Kidney (tissue), 22 donors: ENCODE results near the gene UXT. TPM values are rescaled to one million over a fixed set of nuclear protein-coding genes. Genes with fewer than 3 reads are reported as not detected.

ENCODE experiments used
- DNase-seq, 5 donors: peaks; one replicate each; pipeline ENCODE4 v3.0.0-alpha.2; 2013 to 2020
- FAIRE-seq: peaks from 2 replicates; lab custom pipeline; 2012; peaks lifted over from hg19 to GRCh38; lab: Jason Lieb, UNC
- H3K27ac ChIP-seq, 2 donors: one replicate each; pipeline ENCODE4 v1.7.0; 2013; ENCODE audit warnings: low read depth in 2 of 2, low read length in 2 of 2, inconsistent platforms in 1 of 2
- H3K27me3 ChIP-seq: one replicate; pipeline ENCODE4 v1.7.1; 2013; ENCODE audit warnings: low read length, inconsistent platforms; ENCODE audit not compliant: control insufficient read depth, insufficient read depth
- H3K36me3 ChIP-seq, 3 donors: one replicate each; pipeline versions ENCODE4 v1.7.0 to v1.7.1; 2013; ENCODE audit warnings: low read length in 3 of 3, control low read depth in 1 of 3, inconsistent platforms in 1 of 3; ENCODE audit not compliant: insufficient read depth in 3 of 3, control insufficient read depth in 2 of 3
- H3K4me1 ChIP-seq, 3 donors: one replicate each; pipeline versions ENCODE4 v1.7.0 to v1.7.1; 2013; ENCODE audit warnings: low read length in 3 of 3, inconsistent platforms in 1 of 3, low read depth in 1 of 3; ENCODE audit not compliant: control insufficient read depth in 2 of 3, insufficient read depth in 2 of 3
- H3K4me3 ChIP-seq, 3 donors: one replicate each; pipeline versions ENCODE4 v1.7.0 to v1.8.1; 2013; ENCODE audit warnings: low read length in 3 of 3, control low read depth in 1 of 3, inconsistent platforms in 1 of 3
- H3K9ac ChIP-seq, 3 donors: one replicate each; pipeline versions ENCODE4 v1.7.0 to v1.7.1; 2013; ENCODE audit warnings: low read length in 3 of 3, control low read depth in 1 of 3, inconsistent platforms in 1 of 3
- H3K9me3 ChIP-seq, 3 donors: one replicate each; pipeline versions ENCODE4 v1.7.0 to v1.7.1; 2013; ENCODE audit warnings: low read length in 3 of 3, control low read depth in 1 of 3, inconsistent platforms in 1 of 3; ENCODE audit not compliant: control insufficient read depth in 2 of 3, insufficient read depth in 1 of 3
- intact Hi-C: fragments of 100-400 bp; cut with DNase I; formaldehyde crosslinking; loops from one replicate; pipeline ENCODE4 v1.11.1; 2022
- long read RNA-seq, 10 donors: library from polyadenylated mRNA in 1 of 10; unstranded in 1 of 10; transcript quantifications; one replicate each; pipeline ENCODE4 v2.0.0 and lab custom pipeline, GENCODE V29; 2021 to 2026
- polyA plus RNA-seq: library from polyadenylated mRNA; stranded (reverse); fragments of 350-450 nt; fragmentation: Illumina TruSeq; extraction: RNeasy Lipid Tissue Mini Kit (QIAGEN cat#74804); gene quantifications from one replicate; pipeline ENCODE4 v1.2.3, GENCODE V29; 2014; ENCODE audit warnings: low read depth, low replicate concordance; ENCODE audit not compliant: insufficient read depth
- total RNA-seq: library from RNA; stranded (reverse); fragmentation: NEBNext Ultra II Directional; extraction: Animal tissue kit (Norgen Biotek cat#: 25700); gene quantifications from one replicate; pipeline ENCODE4 v1.2.1, GENCODE V29; 2021
- TF ChIP-seq, protein P1 (sequence below): IDR thresholded peaks from 3 replicates; pipeline ENCODE4 v1.5.1; 2012; ENCODE audit warnings: mild to moderate bottlenecking, moderate library complexity, borderline replicate concordance; ENCODE audit not compliant: insufficient read depth; ENCODE audit errors: extremely low read depth
- donor health status: control.
- donor health status: control.
- donor health status: control.
- donor health status: control.
- donor health status: control.
- donor health status: DM: yes; HTN: yes; CAD: no.
- donor health status: Normal renal cell carcinoma (clear cell type).

UXT gene, protein sequence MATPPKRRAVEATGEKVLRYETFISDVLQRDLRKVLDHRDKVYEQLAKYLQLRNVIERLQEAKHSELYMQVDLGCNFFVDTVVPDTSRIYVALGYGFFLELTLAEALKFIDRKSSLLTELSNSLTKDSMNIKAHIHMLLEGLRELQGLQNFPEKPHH
- total RNA-seq (88.0 TPM), polyA plus RNA-seq (210 TPM)
- long read RNA-seq, donor 1, transcript UXT-201 (7 exons, 574 nt): major isoform, 38 of 70 reads
- long read RNA-seq, donor 1, transcript UXT-202 (6 exons, 701 nt): minor isoform, 21 of 70 reads
- long read RNA-seq, donor 1, partial matches to known transcripts: 6 of 70 reads
- long read RNA-seq, donor 1, other reads (novel, unspliced or antisense): 0 of 70 reads
- long read RNA-seq, donor 2, transcript UXT-201 (7 exons, 574 nt): major isoform, 60 of 96 reads
- long read RNA-seq, donor 2, transcript UXT-202 (6 exons, 701 nt): minor isoform, 34 of 96 reads
- long read RNA-seq, donor 2, partial matches to known transcripts: 0 of 96 reads
- long read RNA-seq, donor 2, other reads (novel, unspliced or antisense): 0 of 96 reads
- long read RNA-seq, donor 3, transcript UXT-201 (7 exons, 574 nt): major isoform, 56 of 89 reads
- long read RNA-seq, donor 3, transcript UXT-202 (6 exons, 701 nt): minor isoform, 18 of 89 reads
- long read RNA-seq, donor 3, transcript UXT-204 (3 exons, 476 nt): minor isoform, 6 of 89 reads
- long read RNA-seq, donor 3, partial matches to known transcripts: 6 of 89 reads
- long read RNA-seq, donor 3, other reads (novel, unspliced or antisense): 0 of 89 reads
- long read RNA-seq, donor 4, transcript UXT-202 (6 exons, 701 nt): minor isoform, 21 of 59 reads
- long read RNA-seq, donor 4, transcript UXT-201 (7 exons, 574 nt): major isoform, 38 of 59 reads
- long read RNA-seq, donor 4, partial matches to known transcripts: 0 of 59 reads
- long read RNA-seq, donor 4, other reads (novel, unspliced or antisense): 0 of 59 reads
- long read RNA-seq, donor 5, transcript UXT-201 (7 exons, 574 nt): minor isoform, 5 of 11 reads
- long read RNA-seq, donor 5, transcript UXT-202 (6 exons, 701 nt): major isoform, 6 of 11 reads
- long read RNA-seq, donor 5, partial matches to known transcripts: 0 of 11 reads
- long read RNA-seq, donor 5, other reads (novel, unspliced or antisense): 0 of 11 reads
- long read RNA-seq, donor 6, transcript UXT-202 (6 exons, 701 nt): minor isoform, 64 of 245 reads
- long read RNA-seq, donor 6, transcript UXT-201 (7 exons, 574 nt): major isoform, 154 of 245 reads
- long read RNA-seq, donor 6, transcript UXT-204 (3 exons, 476 nt): minor isoform, 9 of 245 reads
- long read RNA-seq, donor 6, partial matches to known transcripts: 9 of 245 reads
- long read RNA-seq, donor 6, other reads (novel, unspliced or antisense): 5 of 245 reads
- long read RNA-seq, donor 7, transcript UXT-202 (6 exons, 701 nt): minor isoform, 14 of 37 reads
- long read RNA-seq, donor 7, transcript UXT-201 (7 exons, 574 nt): major isoform, 19 of 37 reads
- long read RNA-seq, donor 7, partial matches to known transcripts: 0 of 37 reads
- long read RNA-seq, donor 7, other reads (novel, unspliced or antisense): 3 of 37 reads
- long read RNA-seq, donor 8, transcript UXT-201 (7 exons, 574 nt): major isoform, 42 of 66 reads
- long read RNA-seq, donor 8, transcript UXT-202 (6 exons, 701 nt): minor isoform, 22 of 66 reads
- long read RNA-seq, donor 8, partial matches to known transcripts: 0 of 66 reads
- long read RNA-seq, donor 8, other reads (novel, unspliced or antisense): 0 of 66 reads
- long read RNA-seq, donor 9, transcript UXT-202 (6 exons, 701 nt): minor isoform, 9 of 38 reads
- long read RNA-seq, donor 9, transcript UXT-201 (7 exons, 574 nt): major isoform, 27 of 38 reads
- long read RNA-seq, donor 9, partial matches to known transcripts: 0 of 38 reads
- long read RNA-seq, donor 9, other reads (novel, unspliced or antisense): 0 of 38 reads
- long read RNA-seq, donor 10, transcript UXT-204 (3 exons, 476 nt): minor isoform, 8 of 90 reads
- long read RNA-seq, donor 10, transcript UXT-202 (6 exons, 701 nt): minor isoform, 27 of 90 reads
- long read RNA-seq, donor 10, transcript UXT-201 (7 exons, 574 nt): major isoform, 54 of 90 reads
- long read RNA-seq, donor 10, partial matches to known transcripts: 0 of 90 reads
- long read RNA-seq, donor 10, other reads (novel, unspliced or antisense): 0 of 90 reads

DNA sequence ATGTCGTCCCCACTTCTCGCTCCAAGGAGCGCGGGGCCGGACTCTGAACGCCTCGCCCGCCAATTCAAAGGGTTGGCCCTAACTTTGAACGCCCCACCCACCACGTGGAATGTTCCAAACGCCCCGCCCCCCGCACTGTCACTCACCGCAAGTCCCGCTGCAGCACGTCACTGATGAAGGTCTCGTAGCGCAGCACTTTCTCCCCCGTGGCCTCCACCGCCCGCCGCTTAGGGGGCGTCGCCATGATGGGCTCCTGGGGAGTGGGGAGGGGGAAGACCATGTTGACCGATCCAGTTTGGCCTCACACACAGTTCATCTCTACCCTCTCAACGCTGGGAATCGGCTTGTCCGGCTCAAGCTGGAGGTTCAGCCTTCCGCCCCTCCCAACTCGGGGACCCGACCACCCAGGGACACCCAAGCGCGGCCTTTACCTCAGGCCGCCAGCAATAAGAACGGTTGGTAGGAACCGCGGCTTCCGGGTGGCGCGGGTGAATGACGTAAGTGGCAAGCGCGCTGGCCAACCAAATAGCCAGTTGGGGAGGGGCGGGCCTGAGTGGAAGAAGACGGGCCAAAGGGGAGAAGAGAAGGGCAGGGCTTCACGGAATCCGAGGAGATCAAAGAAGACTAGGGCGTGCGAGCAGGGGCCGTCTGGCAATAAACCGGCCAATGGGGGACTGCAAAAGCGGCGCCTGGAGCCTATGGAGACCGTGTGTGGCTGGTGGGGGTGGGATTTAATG, at the start of gene UXT:
Gene UXT (minus strand): TSS at position 497 of the 737 bp plus-strand sequence. CDS start 253 bp downstream, at position 244.
- intact Hi-C loops: no loop called here
- Histone ChIP-seq H3K9me3 (no peaks in the 10 kb centered on the region), H3K36me3 (peaks cover 0 to 16% (median 3%) of the 10 kb centered on the region in 3 donors), H3K27me3 (no peaks in the 10 kb centered on the region), H3K4me3 (peak within 1 kb of the TSS; percentile 82 to 92 (median 86)), H3K27ac (peak within 1 kb of the TSS; percentile 98), H3K4me1 (no peaks in the 10 kb centered on the region), H3K9ac (peak within 1 kb of the TSS; percentile 29 to 88 (median 73))
- TF ChIP-seq, protein P1, sequence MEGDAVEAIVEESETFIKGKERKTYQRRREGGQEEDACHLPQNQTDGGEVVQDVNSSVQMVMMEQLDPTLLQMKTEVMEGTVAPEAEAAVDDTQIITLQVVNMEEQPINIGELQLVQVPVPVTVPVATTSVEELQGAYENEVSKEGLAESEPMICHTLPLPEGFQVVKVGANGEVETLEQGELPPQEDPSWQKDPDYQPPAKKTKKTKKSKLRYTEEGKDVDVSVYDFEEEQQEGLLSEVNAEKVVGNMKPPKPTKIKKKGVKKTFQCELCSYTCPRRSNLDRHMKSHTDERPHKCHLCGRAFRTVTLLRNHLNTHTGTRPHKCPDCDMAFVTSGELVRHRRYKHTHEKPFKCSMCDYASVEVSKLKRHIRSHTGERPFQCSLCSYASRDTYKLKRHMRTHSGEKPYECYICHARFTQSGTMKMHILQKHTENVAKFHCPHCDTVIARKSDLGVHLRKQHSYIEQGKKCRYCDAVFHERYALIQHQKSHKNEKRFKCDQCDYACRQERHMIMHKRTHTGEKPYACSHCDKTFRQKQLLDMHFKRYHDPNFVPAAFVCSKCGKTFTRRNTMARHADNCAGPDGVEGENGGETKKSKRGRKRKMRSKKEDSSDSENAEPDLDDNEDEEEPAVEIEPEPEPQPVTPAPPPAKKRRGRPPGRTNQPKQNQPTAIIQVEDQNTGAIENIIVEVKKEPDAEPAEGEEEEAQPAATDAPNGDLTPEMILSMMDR: no peak
- FAIRE-seq: peak; percentile 82
- peak; percentile 95 to 97 (median 96) for DNase-seq

DNA sequence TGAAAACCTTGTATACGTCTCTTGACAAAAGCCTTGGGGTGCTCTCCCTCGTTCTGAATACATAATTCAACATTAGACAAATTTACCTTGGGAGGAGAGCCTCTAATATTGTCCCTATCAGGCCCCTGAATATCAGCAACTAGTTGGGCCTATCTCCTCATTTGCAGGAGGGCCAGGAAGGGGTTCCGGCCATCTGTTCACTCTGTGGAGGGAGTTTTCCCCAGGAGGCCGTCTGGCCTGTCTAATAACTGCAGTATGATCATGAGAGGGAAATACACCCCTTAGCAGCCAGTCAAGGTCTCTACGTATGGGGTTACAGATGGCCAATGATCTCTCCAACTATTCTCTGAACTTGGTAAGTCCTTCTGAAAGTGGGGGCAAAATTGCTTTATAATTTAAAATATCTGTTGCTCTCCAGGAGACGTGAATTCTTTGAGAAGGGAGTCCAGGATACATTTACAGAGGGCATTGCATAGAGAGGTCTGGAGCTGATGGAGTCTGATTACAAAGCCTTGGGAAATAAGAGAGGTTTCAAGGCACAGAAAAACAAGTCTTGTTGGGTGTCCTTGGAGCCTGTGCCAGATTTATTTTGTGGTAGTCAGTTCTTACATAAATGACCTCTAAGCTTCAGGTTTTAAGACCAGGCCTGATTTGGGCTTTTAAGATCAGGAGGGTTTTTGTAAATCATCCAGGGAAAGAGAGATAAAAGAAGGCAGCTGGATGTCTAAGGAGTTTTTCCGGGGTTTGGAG, 48.2 kb upstream of the UXT start:
- no peak overlapping the region for H3K9ac ChIP-seq
- peak in 2 of 5 donors; percentile 22 to 30 for DNase-seq
- H3K27ac ChIP-seq: no peak overlapping the region
- no peak overlapping the region for H3K4me3 ChIP-seq
- H3K4me1 ChIP-seq: no peaks in the 10 kb centered on the region
- intact Hi-C loops: no loop called here
- TF ChIP-seq, protein P1: no peak
- H3K27me3 ChIP-seq: no peaks in the 10 kb centered on the region
- FAIRE-seq: no peak
- H3K36me3 ChIP-seq: no peaks in the 10 kb centered on the region
- no peaks in the 10 kb centered on the region for H3K9me3 ChIP-seq
